AG10803 (cell line): Measurements from ENCODE around the gene KMT2E.

Experiments
- DNase-seq: peaks from one replicate; pipeline ENCODE4 v3.0.0; 2010; ENCODE audit warnings: low read depth
- H3K4me3 ChIP-seq: 2 replicates; pipeline ENCODE4 v1.5.1; 2011; ENCODE audit warnings: mild to moderate bottlenecking, low read length, control low read depth
- TF ChIP-seq, protein P1 (sequence below): conservative IDR thresholded peaks from 2 replicates; pipeline ENCODE4 v1.5.1; 2011; ENCODE audit warnings: mild to moderate bottlenecking, low read length, control low read depth, inconsistent platforms

Gene KMT2E

DNA sequence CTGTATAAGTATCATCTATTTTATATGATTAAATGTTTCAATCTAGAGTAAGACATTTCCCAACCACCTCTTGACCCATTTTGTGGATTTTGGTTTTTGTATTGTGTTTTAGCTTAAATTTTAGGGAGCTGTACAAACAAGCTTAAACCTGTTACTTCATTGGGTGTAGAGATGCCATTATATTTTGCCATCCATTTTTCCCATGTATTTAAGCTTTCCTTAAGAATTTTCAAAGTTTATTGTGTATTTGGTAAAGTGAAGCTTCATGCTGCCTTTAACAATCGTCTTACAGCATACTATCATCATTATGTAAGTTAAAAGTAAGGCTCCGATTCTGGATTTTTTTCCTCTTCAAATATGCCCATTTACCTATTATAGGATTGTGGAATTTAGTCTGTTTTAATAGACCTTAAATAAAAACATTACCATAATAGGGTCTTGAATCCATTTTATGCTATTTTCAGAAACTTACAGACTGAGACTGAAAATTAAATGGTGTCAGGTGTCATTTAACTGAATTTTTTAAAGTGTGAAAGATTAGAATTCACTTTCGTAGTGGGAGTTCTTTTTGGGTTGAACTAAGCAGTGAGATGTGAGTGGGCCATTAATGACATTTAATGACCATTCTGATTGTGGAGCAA lies 2.2 kb downstream of the KMT2E start:
- DNase-seq, result no peak
- TF ChIP-seq, protein P1, sequence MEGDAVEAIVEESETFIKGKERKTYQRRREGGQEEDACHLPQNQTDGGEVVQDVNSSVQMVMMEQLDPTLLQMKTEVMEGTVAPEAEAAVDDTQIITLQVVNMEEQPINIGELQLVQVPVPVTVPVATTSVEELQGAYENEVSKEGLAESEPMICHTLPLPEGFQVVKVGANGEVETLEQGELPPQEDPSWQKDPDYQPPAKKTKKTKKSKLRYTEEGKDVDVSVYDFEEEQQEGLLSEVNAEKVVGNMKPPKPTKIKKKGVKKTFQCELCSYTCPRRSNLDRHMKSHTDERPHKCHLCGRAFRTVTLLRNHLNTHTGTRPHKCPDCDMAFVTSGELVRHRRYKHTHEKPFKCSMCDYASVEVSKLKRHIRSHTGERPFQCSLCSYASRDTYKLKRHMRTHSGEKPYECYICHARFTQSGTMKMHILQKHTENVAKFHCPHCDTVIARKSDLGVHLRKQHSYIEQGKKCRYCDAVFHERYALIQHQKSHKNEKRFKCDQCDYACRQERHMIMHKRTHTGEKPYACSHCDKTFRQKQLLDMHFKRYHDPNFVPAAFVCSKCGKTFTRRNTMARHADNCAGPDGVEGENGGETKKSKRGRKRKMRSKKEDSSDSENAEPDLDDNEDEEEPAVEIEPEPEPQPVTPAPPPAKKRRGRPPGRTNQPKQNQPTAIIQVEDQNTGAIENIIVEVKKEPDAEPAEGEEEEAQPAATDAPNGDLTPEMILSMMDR, result no peak
- peak overlapping the region; percentile 99 for H3K4me3 ChIP-seq

DNA sequence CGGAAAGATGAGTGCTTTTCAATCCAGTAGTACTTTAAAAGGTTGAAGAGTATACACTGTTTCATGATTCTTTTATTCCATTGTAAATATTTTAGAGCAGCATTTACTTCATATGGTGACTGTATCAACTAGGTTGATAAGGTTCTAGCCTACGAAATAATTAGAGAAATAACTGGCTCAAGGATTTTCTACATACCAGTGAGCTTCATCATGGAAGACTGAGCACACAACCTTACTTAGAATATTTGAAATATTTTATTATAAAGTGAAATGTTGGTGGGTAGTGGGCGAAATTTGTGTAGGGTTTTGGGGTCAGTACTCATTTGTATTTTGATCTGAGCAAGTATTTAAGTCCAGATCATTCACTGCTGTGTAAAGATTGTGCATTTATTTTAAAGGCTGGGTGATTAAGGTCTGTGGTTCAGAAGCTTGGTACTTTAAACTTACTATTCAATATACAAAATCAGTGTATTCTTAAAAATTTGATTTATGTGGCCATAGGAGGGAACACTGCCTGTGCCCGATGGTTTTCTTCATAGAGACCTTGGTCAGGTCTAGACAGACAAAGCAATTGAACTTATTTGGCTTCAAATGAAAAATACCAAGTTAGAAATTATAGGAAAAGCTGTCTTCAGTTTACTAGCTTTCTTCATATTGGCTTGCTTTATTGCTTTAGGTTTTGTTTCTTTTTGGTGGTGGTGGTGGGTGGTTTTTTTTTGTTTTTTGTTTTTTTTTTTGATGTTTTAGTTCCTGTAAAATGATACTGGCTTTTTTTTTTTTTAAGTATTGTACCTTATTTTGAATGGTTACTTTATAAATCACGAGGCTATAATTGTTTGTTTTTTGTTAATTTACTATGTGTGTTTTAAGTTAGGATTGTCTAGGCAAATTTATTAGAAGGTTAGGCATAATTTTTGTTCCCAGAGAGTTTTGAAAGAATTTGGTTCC lies 3.0 kb downstream of the KMT2E start:
- peak; percentile 42 for DNase-seq
- peak overlapping the region; percentile 99 for H3K4me3 ChIP-seq
- TF ChIP-seq, protein P1, result no peak

DNA sequence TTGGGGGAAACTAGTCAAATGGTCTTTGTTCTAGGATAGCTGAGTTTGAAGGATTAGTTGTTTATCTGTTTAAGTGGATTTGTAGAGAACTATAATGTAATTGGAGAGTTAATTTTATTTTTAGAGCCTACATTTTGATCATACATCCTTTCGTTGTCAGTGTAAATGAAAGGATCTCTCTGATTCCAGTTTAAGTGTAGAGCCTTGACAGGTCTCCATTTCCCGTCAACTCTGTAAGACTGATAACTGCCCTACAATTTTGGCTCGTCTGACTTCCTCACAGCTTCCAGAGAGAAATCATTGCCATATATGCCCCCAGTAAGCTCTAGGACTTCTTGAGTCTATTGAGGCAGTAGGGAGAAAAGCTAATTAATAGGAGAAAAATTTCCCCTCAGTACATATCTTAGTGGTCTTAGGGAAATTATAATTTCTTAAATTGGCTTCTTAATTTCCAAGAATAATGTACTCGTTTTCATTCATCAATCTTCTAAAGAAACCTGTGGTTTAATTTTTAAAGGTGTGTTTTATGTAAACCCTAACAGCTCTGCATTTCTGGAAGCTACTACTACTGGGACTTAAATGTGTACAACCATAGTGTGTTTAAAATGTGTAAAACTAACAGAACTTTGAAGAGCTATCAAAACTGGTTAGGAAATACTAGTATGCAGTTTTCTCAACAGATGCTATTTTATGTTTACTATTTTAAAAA lies 3.8 kb downstream of the KMT2E start:
- peak overlapping the region; percentile 25 for H3K4me3 ChIP-seq

DNA sequence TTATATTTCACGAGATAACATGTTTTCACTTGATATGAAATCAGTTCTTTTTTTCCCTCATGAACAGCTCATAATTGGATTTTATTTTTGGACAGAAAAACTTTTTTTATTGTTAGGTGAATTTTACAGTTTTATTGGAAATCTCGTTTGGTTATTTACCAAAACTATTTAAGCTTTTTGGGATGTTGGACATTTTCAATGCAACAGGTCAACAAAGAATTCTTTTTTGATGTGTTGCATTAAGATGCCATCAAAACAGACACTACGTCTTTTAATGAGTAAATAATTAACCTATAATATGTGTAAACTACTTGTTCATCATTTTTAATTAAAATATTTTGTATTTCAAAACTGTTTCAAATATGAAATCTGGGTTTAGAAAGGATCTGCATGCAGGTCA lies 5.3 kb downstream of the KMT2E start:
- no peak overlapping the region for H3K4me3 ChIP-seq
- no peak for DNase-seq
- TF ChIP-seq, protein P1, result no peak

More for the DNA sequence above, 3.8 kb downstream of the KMT2E start:
- DNase-seq, result no peak
- TF ChIP-seq, protein P1, result no peak

DNA sequence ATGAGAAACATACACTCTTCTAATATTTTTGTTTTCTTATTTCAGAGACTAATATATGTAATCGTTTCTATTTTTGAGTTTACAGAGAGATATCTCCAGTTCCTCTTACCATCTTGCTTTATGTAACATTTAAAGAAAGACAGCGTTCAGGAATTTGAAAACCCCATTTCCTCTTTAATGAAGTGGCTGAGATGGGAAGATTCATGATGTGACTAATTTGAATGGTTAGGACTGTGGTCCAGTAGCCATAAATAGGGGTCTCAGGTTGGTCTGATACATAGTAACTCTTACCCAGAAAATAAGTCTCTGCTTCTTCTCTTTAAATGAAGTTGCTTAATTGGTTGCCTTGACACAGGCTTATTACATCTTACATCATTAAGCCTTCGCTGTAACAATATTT lies 6.9 kb downstream of the KMT2E start:
- H3K4me3 ChIP-seq, result no peak overlapping the region
- DNase-seq, result no peak
- TF ChIP-seq, protein P1, result no peak

DNA sequence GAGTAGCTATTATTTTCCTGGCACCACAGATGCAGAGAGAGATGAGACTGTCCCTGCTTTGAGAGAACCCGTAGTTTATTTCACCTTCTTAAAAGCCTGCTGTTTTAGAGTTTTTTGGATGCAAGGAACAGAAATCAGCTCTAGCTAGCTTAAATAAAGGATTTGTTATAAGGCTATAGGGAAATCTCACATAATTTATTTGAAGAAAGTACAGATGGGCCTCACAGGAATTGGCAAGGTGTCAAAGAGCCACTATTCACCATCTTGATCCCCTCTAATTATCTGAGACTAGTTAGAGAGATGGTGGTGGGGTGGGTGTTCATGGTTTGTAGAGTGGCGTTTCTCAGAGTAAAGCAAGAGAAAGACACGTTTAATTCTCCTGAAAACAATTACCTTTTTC lies 7.3 kb downstream of the KMT2E start:
- DNase-seq, result no peak
- H3K4me3 ChIP-seq, result no peak overlapping the region
- TF ChIP-seq, protein P1, result no peak
